ENCODE data around the gene SLC13A2. TPM values are rescaled to one million over a fixed set of nuclear protein-coding genes. Genes with fewer than 3 reads are reported as not detected.

Gene SLC13A2
- total and polyA plus RNA-seq, 2 experiments from 2014 or later = not detected

DNA sequence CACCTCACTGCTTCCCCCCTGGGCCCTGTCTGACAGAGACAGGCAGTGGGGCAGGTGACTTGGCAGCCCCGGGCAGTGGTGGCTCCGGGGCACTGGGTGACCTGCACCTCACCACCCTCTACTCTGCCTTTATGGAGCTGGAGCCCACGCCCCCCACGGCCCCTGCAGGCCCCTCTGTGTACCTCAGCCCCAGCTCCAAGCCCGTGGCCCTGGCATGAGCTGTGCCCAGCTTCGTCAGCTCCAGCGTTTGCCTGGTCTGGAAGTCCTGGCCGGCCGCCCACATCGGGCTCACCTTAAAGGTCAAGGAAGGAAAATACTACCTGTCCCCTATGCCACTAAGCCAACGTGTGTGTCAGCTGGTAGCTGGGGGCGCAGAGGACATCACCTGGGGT is 63.8 kb downstream of the SLC13A2 start:
- no peaks in the 10 kb centered on the region for H3K36me3 ChIP-seq (ENCODE audit: insufficient read depth)
- no peaks in the 10 kb centered on the region; the same call in 1 of the 2 replicates for H3K4me1 ChIP-seq (ENCODE audit: insufficient read depth)
- no peaks in the 10 kb centered on the region for H3K9me3 Mint-ChIP-seq
- no peaks in the 10 kb centered on the region for H3K79me2 ChIP-seq (replicated peaks; ENCODE audit: insufficient read depth)
- no peaks in the 10 kb centered on the region for H3K36me3 Mint-ChIP-seq (ENCODE audit: low read depth)
- TF ChIP-seq ZNF114 (CRISPR knock-in tag; IDR thresholded peaks at IDR 0.05) (no peak), EZH2 (IDR thresholded peaks at IDR 0.05; ENCODE audit: low read depth, unreplicated experiment) (no peak), NANOG (IDR thresholded peaks at IDR 0.05; ENCODE audit: borderline replicate concordance) (no peak), POLR2AphosphoS5 (IDR thresholded peaks at IDR 0.05; ENCODE audit: low read depth) (no peak), CREB1 (CRISPR knock-in tag; IDR thresholded peaks at IDR 0.05; ENCODE audit: low read depth) (no peak), EZH2phosphoT487 (IDR thresholded peaks at IDR 0.05; ENCODE audit: unreplicated experiment) (no peak), JUNB (IDR thresholded peaks at IDR 0.05; ENCODE audit: unreplicated experiment) (no peak), STAT1 (IDR thresholded peaks at IDR 0.05; ENCODE audit: unreplicated experiment) (no peak)
- TF ChIP-seq, protein P1, sequence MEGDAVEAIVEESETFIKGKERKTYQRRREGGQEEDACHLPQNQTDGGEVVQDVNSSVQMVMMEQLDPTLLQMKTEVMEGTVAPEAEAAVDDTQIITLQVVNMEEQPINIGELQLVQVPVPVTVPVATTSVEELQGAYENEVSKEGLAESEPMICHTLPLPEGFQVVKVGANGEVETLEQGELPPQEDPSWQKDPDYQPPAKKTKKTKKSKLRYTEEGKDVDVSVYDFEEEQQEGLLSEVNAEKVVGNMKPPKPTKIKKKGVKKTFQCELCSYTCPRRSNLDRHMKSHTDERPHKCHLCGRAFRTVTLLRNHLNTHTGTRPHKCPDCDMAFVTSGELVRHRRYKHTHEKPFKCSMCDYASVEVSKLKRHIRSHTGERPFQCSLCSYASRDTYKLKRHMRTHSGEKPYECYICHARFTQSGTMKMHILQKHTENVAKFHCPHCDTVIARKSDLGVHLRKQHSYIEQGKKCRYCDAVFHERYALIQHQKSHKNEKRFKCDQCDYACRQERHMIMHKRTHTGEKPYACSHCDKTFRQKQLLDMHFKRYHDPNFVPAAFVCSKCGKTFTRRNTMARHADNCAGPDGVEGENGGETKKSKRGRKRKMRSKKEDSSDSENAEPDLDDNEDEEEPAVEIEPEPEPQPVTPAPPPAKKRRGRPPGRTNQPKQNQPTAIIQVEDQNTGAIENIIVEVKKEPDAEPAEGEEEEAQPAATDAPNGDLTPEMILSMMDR (conservative IDR thresholded peaks at IDR 0.05; ENCODE audit: low read depth in 2 of 2) = no peak
- TF ChIP-seq, protein P2, sequence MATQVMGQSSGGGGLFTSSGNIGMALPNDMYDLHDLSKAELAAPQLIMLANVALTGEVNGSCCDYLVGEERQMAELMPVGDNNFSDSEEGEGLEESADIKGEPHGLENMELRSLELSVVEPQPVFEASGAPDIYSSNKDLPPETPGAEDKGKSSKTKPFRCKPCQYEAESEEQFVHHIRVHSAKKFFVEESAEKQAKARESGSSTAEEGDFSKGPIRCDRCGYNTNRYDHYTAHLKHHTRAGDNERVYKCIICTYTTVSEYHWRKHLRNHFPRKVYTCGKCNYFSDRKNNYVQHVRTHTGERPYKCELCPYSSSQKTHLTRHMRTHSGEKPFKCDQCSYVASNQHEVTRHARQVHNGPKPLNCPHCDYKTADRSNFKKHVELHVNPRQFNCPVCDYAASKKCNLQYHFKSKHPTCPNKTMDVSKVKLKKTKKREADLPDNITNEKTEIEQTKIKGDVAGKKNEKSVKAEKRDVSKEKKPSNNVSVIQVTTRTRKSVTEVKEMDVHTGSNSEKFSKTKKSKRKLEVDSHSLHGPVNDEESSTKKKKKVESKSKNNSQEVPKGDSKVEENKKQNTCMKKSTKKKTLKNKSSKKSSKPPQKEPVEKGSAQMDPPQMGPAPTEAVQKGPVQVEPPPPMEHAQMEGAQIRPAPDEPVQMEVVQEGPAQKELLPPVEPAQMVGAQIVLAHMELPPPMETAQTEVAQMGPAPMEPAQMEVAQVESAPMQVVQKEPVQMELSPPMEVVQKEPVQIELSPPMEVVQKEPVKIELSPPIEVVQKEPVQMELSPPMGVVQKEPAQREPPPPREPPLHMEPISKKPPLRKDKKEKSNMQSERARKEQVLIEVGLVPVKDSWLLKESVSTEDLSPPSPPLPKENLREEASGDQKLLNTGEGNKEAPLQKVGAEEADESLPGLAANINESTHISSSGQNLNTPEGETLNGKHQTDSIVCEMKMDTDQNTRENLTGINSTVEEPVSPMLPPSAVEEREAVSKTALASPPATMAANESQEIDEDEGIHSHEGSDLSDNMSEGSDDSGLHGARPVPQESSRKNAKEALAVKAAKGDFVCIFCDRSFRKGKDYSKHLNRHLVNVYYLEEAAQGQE (IDR thresholded peaks at IDR 0.05; ENCODE audit: unreplicated experiment) = no peak
- TF ChIP-seq, protein P3, sequence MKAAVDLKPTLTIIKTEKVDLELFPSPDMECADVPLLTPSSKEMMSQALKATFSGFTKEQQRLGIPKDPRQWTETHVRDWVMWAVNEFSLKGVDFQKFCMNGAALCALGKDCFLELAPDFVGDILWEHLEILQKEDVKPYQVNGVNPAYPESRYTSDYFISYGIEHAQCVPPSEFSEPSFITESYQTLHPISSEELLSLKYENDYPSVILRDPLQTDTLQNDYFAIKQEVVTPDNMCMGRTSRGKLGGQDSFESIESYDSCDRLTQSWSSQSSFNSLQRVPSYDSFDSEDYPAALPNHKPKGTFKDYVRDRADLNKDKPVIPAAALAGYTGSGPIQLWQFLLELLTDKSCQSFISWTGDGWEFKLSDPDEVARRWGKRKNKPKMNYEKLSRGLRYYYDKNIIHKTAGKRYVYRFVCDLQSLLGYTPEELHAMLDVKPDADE (IDR thresholded peaks at IDR 0.05) = no peak
- TF ChIP-seq, protein P4, sequence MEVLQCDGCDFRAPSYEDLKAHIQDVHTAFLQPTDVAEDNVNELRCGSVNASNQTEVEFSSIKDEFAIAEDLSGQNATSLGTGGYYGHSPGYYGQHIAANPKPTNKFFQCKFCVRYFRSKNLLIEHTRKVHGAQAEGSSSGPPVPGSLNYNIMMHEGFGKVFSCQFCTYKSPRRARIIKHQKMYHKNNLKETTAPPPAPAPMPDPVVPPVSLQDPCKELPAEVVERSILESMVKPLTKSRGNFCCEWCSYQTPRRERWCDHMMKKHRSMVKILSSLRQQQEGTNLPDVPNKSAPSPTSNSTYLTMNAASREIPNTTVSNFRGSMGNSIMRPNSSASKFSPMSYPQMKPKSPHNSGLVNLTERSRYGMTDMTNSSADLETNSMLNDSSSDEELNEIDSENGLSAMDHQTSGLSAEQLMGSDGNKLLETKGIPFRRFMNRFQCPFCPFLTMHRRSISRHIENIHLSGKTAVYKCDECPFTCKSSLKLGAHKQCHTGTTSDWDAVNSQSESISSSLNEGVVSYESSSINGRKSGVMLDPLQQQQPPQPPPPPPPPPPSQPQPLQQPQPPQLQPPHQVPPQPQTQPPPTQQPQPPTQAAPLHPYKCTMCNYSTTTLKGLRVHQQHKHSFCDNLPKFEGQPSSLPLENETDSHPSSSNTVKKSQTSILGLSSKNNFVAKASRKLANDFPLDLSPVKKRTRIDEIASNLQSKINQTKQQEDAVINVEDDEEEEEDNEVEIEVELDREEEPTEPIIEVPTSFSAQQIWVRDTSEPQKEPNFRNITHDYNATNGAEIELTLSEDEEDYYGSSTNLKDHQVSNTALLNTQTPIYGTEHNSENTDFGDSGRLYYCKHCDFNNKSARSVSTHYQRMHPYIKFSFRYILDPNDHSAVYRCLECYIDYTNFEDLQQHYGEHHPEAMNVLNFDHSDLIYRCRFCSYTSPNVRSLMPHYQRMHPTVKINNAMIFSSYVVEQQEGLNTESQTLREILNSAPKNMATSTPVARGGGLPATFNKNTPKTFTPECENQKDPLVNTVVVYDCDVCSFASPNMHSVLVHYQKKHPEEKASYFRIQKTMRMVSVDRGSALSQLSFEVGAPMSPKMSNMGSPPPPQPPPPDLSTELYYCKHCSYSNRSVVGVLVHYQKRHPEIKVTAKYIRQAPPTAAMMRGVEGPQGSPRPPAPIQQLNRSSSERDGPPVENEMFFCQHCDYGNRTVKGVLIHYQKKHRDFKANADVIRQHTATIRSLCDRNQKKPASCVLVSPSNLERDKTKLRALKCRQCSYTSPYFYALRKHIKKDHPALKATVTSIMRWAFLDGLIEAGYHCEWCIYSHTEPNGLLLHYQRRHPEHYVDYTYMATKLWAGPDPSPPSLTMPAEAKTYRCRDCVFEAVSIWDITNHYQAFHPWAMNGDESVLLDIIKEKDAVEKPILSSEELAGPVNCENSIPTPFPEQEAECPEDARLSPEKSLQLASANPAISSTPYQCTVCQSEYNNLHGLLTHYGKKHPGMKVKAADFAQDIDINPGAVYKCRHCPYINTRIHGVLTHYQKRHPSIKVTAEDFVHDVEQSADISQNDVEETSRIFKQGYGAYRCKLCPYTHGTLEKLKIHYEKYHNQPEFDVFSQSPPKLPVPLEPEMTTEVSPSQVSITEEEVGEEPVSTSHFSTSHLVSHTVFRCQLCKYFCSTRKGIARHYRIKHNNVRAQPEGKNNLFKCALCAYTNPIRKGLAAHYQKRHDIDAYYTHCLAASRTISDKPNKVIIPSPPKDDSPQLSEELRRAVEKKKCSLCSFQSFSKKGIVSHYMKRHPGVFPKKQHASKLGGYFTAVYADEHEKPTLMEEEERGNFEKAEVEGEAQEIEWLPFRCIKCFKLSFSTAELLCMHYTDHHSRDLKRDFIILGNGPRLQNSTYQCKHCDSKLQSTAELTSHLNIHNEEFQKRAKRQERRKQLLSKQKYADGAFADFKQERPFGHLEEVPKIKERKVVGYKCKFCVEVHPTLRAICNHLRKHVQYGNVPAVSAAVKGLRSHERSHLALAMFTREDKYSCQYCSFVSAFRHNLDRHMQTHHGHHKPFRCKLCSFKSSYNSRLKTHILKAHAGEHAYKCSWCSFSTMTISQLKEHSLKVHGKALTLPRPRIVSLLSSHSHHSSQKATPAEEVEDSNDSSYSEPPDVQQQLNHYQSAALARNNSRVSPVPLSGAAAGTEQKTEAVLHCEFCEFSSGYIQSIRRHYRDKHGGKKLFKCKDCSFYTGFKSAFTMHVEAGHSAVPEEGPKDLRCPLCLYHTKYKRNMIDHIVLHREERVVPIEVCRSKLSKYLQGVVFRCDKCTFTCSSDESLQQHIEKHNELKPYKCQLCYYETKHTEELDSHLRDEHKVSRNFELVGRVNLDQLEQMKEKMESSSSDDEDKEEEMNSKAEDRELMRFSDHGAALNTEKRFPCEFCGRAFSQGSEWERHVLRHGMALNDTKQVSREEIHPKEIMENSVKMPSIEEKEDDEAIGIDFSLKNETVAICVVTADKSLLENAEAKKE (CRISPR knock-in tag; IDR thresholded peaks at IDR 0.05) = no peak
- H3F3A ChIP-seq (replicated peaks; ENCODE audit: low read depth) = no peaks in the 10 kb centered on the region
- H3K9me2 ChIP-seq (ENCODE audit: insufficient read depth) = no peaks in the 10 kb centered on the region
- H3K27ac ChIP-seq (ENCODE audit: low read depth) = no peak overlapping the region
- no peaks in the 10 kb centered on the region for H4K20me1 ChIP-seq (replicated peaks; ENCODE audit: insufficient read depth)
- peaks cover 10% of the 10 kb centered on the region for H3K27me3 Mint-ChIP-seq (ENCODE audit: insufficient read depth, low read depth, poor library complexity)
- H3K4me3 ChIP-seq = no peak overlapping the region
- H3K4me2 ChIP-seq = no peak overlapping the region
- H3K4me3 Mint-ChIP-seq = no peak overlapping the region
- H3K4me1 Mint-ChIP-seq = 0 out of 3 replicates have a peak, but pooled peaks cover 3% of the 10 kb centered on the region
- H3K27me3 ChIP-seq (ENCODE audit: insufficient read depth) = no peaks in the 10 kb centered on the region
- H2AFZ ChIP-seq = no peak overlapping the region
- ATAC-seq = no peak
- no peak for DNase-seq (ENCODE audit: low spot score)
- H3K27ac Mint-ChIP-seq = no peak overlapping the region

All from GM23338 (cell line).